Measurements from ENCODE around the gene FMNL2.

The FMNL2 gene

DNA sequence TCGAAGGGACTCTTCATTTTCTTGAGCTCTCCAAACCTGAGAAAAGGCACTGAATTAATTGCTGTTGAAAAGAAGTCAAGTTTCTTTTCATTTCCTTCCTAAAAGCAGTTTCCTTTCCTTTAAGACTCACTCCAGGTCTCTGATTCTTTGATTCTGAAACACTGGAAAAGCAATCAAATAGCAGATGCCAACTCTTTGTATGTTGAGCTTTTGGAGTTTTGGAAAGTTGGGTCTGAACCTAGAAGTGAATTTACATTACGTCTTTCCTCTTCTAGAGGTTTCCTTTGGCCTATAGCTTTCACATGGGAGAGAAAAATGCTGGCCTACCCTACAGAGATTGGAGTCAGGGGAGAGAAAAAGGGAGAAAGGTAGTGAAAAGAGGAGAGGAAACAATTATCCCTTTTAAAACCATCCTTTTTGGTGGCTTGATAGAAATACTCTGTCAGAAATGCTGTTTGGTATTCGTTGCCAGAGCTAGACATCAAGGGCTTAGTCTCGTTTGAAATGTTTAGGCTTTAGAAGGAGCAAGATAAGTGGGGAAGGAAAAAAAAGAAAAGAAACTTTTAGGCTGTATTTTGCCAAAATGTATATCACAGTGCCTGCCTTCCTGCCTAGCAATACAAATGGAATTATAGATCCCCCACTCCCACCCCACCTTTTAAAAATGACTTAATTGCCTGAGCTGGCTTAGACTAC lies 194.6 kb downstream of the FMNL2 start:
- no peak for DNase-seq
- no peaks in the 10 kb centered on the region for H3K27me3 ChIP-seq (replicated peaks)
- in situ Hi-C loops (cut with HindIII; ENCODE audit: low pct_ligation_motif_present, low sequenced_read_pairs): no loop called here
- H3K4me3 ChIP-seq (ENCODE audit: low read depth, low read length): no peak overlapping the region
- H3K27ac ChIP-seq: no peak overlapping the region
- H3K36me3 ChIP-seq (replicated peaks): no peaks in the 10 kb centered on the region
- no peak for TF ChIP-seq CTCF (IDR thresholded peaks at IDR 0.05; ENCODE audit: low read depth, low read length, missing control alignments)

- Histone ChIP-seq H3K27me3 (replicated peaks) (no peaks in the 10 kb centered on the region), H3K36me3 (replicated peaks) (no peaks in the 10 kb centered on the region), H3K4me3 (ENCODE audit: low read depth, low read length) (no peak overlapping the region), H3K27ac (no peak overlapping the region)
- no peak for TF ChIP-seq CTCF (IDR thresholded peaks at IDR 0.05; ENCODE audit: low read depth, low read length, missing control alignments)
- in situ Hi-C loops (cut with HindIII; ENCODE audit: low pct_ligation_motif_present, low sequenced_read_pairs): no loop called here
- no peak for DNase-seq
Measured at GRCh38 chr2:152532241-152532640, 197.3 kb downstream of the FMNL2 start.

GRCh38 chr2:152534460-152535135 lies 199.6 kb downstream of the FMNL2 start:
- in situ Hi-C loops (cut with HindIII; ENCODE audit: low pct_ligation_motif_present, low sequenced_read_pairs): no loop called here
- DNase-seq: no peak
- H3K27me3 ChIP-seq (replicated peaks): no peaks in the 10 kb centered on the region

GRCh38 chr2:152537081-152537651 lies 202.2 kb downstream of the FMNL2 start:
- DNase-seq: no peak
- Histone ChIP-seq H3K27me3 (replicated peaks) (no peaks in the 10 kb centered on the region), H3K27ac (no peak overlapping the region), H3K36me3 (replicated peaks) (no peaks in the 10 kb centered on the region), H3K4me3 (ENCODE audit: low read depth, low read length) (no peak overlapping the region)
- no peak for TF ChIP-seq CTCF (IDR thresholded peaks at IDR 0.05; ENCODE audit: low read depth, low read length, missing control alignments)
- in situ Hi-C loops (cut with HindIII; ENCODE audit: low pct_ligation_motif_present, low sequenced_read_pairs): no loop called here

More at GRCh38 chr2:152534460-152535135, 199.6 kb downstream of the FMNL2 start:
- no peak for TF ChIP-seq CTCF (IDR thresholded peaks at IDR 0.05; ENCODE audit: low read depth, low read length, missing control alignments)
- no peak overlapping the region for H3K4me3 ChIP-seq (ENCODE audit: low read depth, low read length)
- H3K27ac ChIP-seq: no peak overlapping the region
- H3K36me3 ChIP-seq (replicated peaks): no peaks in the 10 kb centered on the region

GRCh38 chr2:152539424-152539823 lies 204.4 kb downstream of the FMNL2 start:
- H3K4me3 ChIP-seq (ENCODE audit: low read depth, low read length): no peak overlapping the region
- TF ChIP-seq CTCF (IDR thresholded peaks at IDR 0.05; ENCODE audit: low read depth, low read length, missing control alignments): no peak
- no peaks in the 10 kb centered on the region for H3K27me3 ChIP-seq (replicated peaks)
- DNase-seq: no peak
- no peaks in the 10 kb centered on the region for H3K36me3 ChIP-seq (replicated peaks)
- H3K27ac ChIP-seq: no peak overlapping the region
- in situ Hi-C loops (cut with HindIII; ENCODE audit: low pct_ligation_motif_present, low sequenced_read_pairs): no loop called here

All from brain microvascular endothelial cell (primary cell).